Panc1 (cell line): ENCODE data around the gene MCAM. TPM values are rescaled to one million over a fixed set of nuclear protein-coding genes. Genes with fewer than 3 reads are reported as not detected.

Experiments
- ATAC-seq: fragments of 200-7000 bp; cut with Tn5 transposase; 2 replicates; pipeline ENCODE4 v1.9.1; 2020; ENCODE audit warnings: mild to moderate bottlenecking, moderate library complexity
- BruUV-seq: library from RNA; stranded (reverse); fragments of 400-500 nt; replicated peaks from 2 replicates; lab custom pipeline; 2021; lab: Mats Ljungman, UMichigan
- CTCF ChIA-PET: fragments of 300-600 bp; sonication (Branson Sonifier 250); formaldehyde crosslinking; loops from one replicate; lab custom pipeline; 2022; ENCODE audit warnings: antibody characterized with exemption; lab: Charles Lee
- POLR2A ChIA-PET: fragments of 300-600 bp; sonication (Branson Sonifier 250); formaldehyde crosslinking; loops from one replicate; lab custom pipeline; 2022; ENCODE audit warnings: antibody characterized with exemption; lab: Charles Lee
- DNase-seq: peaks from one replicate; pipeline ENCODE4 v3.0.0-alpha.2; 2010; ENCODE audit warnings: low read depth, low spot score
- H3K27ac ChIP-seq: 2 replicates; pipeline ENCODE4 v1.5.1; 2011; ENCODE audit warnings: mild to moderate bottlenecking, low read length, inconsistent platforms
- H3K27me3 ChIP-seq: fragments of 200-500 bp; sonication (Bioruptor generic); 2 replicates; pipeline ENCODE4 v1.6.0; 2014; ENCODE audit warnings: low read length, inconsistent platforms; ENCODE audit not compliant: control insufficient read depth, insufficient read depth
- H3K36me3 ChIP-seq: fragments of 200-500 bp; sonication (Bioruptor generic); 2 replicates; pipeline ENCODE4 v1.5.1; 2014; ENCODE audit warnings: inconsistent platforms, mild to moderate bottlenecking, low read length, moderate library complexity; ENCODE audit not compliant: control insufficient read depth, insufficient read depth
- H3K4me1 ChIP-seq: 2 replicates; pipeline ENCODE4 v1.5.1; 2011; ENCODE audit warnings: inconsistent platforms, mild to moderate bottlenecking, low read length, moderate library complexity; ENCODE audit not compliant: control insufficient read depth, insufficient read depth
- H3K4me3 ChIP-seq, 2 experiments: 2 replicates each; pipeline ENCODE4 v1.5.1; 2011 to 2012; ENCODE audit warnings: low read depth in 2 of 2, low read length in 2 of 2, mild to moderate bottlenecking in 2 of 2, inconsistent platforms in 1 of 2, moderate library complexity in 1 of 2
- H3K9me3 ChIP-seq: fragments of 200-500 bp; sonication (Bioruptor generic); 2 replicates; pipeline ENCODE4 v1.5.1; 2014; ENCODE audit warnings: low read depth, mild to moderate bottlenecking, inconsistent platforms, low read length, moderate library complexity; ENCODE audit not compliant: control insufficient read depth, insufficient read depth
- POLR2AphosphoS5 ChIP-seq: IDR thresholded peaks from 2 replicates; pipeline ENCODE4 v1.6.1; 2012; ENCODE audit warnings: mild to moderate bottlenecking, low read depth, low read length, moderate library complexity
- SIN3A ChIP-seq: IDR thresholded peaks from 2 replicates; pipeline ENCODE4 v1.6.1; 2012; ENCODE audit warnings: low read depth, mild to moderate bottlenecking, low read length, moderate library complexity, borderline replicate concordance; ENCODE audit not compliant: insufficient read depth
- TCF7L2 ChIP-seq: IDR thresholded peaks from 2 replicates; pipeline ENCODE4 v1.6.1; 2011; ENCODE audit warnings: mild to moderate bottlenecking, low read depth, low read length, inconsistent platforms
- in situ Hi-C: cut with HindIII; loops from 2 replicates; pipeline ENCODE4 v1.10.0; 2016; ENCODE audit warnings: low sequenced_read_pairs, low pct_unique_long_range_greater_than_20kb
- intact Hi-C: fragments of 100-400 bp; cut with micrococcal nuclease; formaldehyde crosslinking; loops from one replicate; pipeline ENCODE4 v1.10.0; 2022; ENCODE audit not compliant: unreplicated experiment
- total RNA-seq: library from RNA; stranded (reverse); gene quantifications from one replicate; pipeline ENCODE4 v1.2.1, GENCODE V29; 2021; ENCODE audit not compliant: unreplicated experiment
- TF ChIP-seq, protein P1 (sequence below), 2 experiments: IDR thresholded peaks; 2 replicates each; pipeline ENCODE4 v1.6.1; 2011 to 2012; ENCODE audit warnings: low read depth in 2 of 2, control low read depth in 1 of 2, low read length in 1 of 2, mild to moderate bottlenecking in 1 of 2, moderate library complexity in 1 of 2; ENCODE audit not compliant: insufficient read depth in 1 of 2
- TF ChIP-seq, protein P2 (sequence below): fragments of 450-650 bp; IDR thresholded peaks from 2 replicates; pipeline ENCODE4 v1.5.1; 2017; ENCODE audit warnings: mild to moderate bottlenecking

Gene MCAM
- total RNA-seq, 1 experiment from 2014 or later = 27.2 TPM

DNA sequence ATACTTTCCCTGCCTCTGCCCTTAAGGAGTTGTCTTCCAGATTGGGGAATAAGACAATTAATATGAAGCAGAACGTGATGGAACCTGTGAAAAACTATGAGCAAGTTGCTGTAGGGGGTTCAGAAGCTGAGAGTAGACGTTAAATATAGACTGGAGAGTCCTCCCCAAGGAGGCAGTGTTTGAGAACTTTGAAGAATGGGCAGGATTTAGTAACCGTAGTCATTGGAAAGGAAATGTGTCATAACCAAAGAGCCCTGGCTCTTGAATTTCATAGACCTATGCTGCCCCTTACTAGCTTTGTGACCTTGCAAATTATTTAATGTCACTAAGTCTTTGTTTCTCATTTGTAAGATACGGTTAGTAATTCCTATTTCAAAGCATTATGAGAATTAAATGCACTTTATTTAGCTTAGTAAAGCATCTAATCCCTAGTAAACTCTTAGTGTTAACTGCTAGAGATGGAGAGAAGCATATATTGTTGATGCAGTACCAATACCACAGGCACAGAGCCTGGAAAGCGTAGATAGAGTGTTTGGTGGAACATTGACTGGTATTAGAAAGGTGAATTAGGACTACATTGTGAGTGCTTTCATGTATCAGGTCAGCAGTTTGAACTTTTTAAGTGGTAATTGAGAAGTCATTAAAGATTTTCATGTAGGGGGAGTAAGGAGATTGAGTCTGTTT is 54.1 kb downstream of the MCAM start:
- ChIA-PET CTCF (no interaction called here), POLR2A (no interaction called here)
- Histone ChIP-seq H3K36me3 (no peaks in the 10 kb centered on the region), H3K4me3 (no peak overlapping the region), H3K4me1 (peaks cover 14% of the 10 kb centered on the region), H3K9me3 (no peaks in the 10 kb centered on the region), H3K27ac (no peak overlapping the region), H3K27me3 (no peaks in the 10 kb centered on the region)
- intact Hi-C loops (no loop called here), in situ Hi-C loops (no loop called here)
- ATAC-seq (peak; percentile 60), DNase-seq (no peak)
- TF ChIP-seq, protein P1, sequence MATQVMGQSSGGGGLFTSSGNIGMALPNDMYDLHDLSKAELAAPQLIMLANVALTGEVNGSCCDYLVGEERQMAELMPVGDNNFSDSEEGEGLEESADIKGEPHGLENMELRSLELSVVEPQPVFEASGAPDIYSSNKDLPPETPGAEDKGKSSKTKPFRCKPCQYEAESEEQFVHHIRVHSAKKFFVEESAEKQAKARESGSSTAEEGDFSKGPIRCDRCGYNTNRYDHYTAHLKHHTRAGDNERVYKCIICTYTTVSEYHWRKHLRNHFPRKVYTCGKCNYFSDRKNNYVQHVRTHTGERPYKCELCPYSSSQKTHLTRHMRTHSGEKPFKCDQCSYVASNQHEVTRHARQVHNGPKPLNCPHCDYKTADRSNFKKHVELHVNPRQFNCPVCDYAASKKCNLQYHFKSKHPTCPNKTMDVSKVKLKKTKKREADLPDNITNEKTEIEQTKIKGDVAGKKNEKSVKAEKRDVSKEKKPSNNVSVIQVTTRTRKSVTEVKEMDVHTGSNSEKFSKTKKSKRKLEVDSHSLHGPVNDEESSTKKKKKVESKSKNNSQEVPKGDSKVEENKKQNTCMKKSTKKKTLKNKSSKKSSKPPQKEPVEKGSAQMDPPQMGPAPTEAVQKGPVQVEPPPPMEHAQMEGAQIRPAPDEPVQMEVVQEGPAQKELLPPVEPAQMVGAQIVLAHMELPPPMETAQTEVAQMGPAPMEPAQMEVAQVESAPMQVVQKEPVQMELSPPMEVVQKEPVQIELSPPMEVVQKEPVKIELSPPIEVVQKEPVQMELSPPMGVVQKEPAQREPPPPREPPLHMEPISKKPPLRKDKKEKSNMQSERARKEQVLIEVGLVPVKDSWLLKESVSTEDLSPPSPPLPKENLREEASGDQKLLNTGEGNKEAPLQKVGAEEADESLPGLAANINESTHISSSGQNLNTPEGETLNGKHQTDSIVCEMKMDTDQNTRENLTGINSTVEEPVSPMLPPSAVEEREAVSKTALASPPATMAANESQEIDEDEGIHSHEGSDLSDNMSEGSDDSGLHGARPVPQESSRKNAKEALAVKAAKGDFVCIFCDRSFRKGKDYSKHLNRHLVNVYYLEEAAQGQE (IDR thresholded peaks at IDR 0.05; ENCODE audit: insufficient read depth in 1 of 2, low read depth in 2 of 2, low read length in 1 of 2) = no peak
- no peak for TF ChIP-seq TCF7L2
- TF ChIP-seq SIN3A = no peak
- TF ChIP-seq POLR2AphosphoS5 = no peak
- TF ChIP-seq, protein P2, sequence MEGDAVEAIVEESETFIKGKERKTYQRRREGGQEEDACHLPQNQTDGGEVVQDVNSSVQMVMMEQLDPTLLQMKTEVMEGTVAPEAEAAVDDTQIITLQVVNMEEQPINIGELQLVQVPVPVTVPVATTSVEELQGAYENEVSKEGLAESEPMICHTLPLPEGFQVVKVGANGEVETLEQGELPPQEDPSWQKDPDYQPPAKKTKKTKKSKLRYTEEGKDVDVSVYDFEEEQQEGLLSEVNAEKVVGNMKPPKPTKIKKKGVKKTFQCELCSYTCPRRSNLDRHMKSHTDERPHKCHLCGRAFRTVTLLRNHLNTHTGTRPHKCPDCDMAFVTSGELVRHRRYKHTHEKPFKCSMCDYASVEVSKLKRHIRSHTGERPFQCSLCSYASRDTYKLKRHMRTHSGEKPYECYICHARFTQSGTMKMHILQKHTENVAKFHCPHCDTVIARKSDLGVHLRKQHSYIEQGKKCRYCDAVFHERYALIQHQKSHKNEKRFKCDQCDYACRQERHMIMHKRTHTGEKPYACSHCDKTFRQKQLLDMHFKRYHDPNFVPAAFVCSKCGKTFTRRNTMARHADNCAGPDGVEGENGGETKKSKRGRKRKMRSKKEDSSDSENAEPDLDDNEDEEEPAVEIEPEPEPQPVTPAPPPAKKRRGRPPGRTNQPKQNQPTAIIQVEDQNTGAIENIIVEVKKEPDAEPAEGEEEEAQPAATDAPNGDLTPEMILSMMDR = no peak
- no TSS peak for BruUV-seq

DNA sequence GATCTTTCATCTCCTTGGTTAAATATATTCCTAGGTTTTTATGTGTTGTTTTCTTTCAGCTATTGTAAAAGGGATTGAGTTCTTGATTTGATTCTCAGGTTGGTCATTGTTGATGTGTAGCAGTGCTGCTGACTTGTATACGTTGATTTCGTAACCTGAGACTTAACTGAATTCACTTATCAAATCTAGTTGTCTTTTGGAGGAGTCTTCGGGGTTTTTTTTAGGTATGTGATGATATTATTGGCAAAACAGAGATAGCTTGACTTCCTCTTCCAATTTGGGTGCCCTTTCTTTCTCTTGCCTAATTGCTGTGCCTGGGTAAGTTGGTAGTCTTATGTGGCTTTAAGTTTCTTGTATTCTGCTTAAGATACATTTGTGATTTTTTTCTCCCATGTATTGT is 57.9 kb downstream of the MCAM start:
- in situ Hi-C loops (no loop called here), intact Hi-C loops (no loop called here)
- no peaks in the 10 kb centered on the region for H3K27me3 ChIP-seq
- ChIA-PET POLR2A (interaction anchor here (0.8 kb wide), 1 partner anchor 9 kb away, joined by 3 read pairs; no protein-coding TSS in a partner anchor), CTCF (no interaction called here)
- H3K9me3 ChIP-seq = no peaks in the 10 kb centered on the region
- H3K4me3 ChIP-seq = no peak overlapping the region
- DNase-seq (no peak), ATAC-seq (no peak)
- H3K27ac ChIP-seq = no peak overlapping the region
- no TSS peak for BruUV-seq
- peaks cover 14% of the 10 kb centered on the region for H3K4me1 ChIP-seq
- no peaks in the 10 kb centered on the region for H3K36me3 ChIP-seq
- no peak for TF ChIP-seq POLR2AphosphoS5
- TF ChIP-seq, protein P2 = no peak
- TF ChIP-seq, protein P1 (IDR thresholded peaks at IDR 0.05; ENCODE audit: insufficient read depth in 1 of 2, low read depth in 2 of 2, low read length in 1 of 2) = no peak
- no peak for TF ChIP-seq TCF7L2
- no peak for TF ChIP-seq SIN3A
